HG02938 (cell line): Measurements from ENCODE around the gene LPIN1.
A peak's percentile ranks its signal among the peaks of the same experiment; 100 is the strongest.
"Not testable (repeated sequence)": the region's sequence is repeated elsewhere in the genome, so short reads cannot be mapped to it uniquely, and the experiment has no call there.

Experiments used
- ATAC-seq: cut with Tn5 transposase; IDR thresholded peaks from one replicate; pipeline ENCODE4 v1.9.1; 2021; ENCODE audit warnings: mild to moderate bottlenecking, moderate library complexity; ENCODE audit not compliant: unreplicated experiment

Gene LPIN1

GRCh38 chr2:11743846-11744553, 2.4 kb upstream of the LPIN1 start:
- ATAC-seq: peak; percentile 34

GRCh38 chr2:11744631-11745394, 1.6 kb upstream of the LPIN1 start:
- no peak for ATAC-seq

GRCh38 chr2:11745613-11746375, 638 bp upstream of the LPIN1 start:
- ATAC-seq: no peak

GRCh38 chr2:11746807-11747459, 501 bp downstream of the LPIN1 start:
- ATAC-seq: peak; percentile 5

- ATAC-seq: no peak
Observed at GRCh38 chr2:11748018-11748860, 1.8 kb downstream of the LPIN1 start.

- no peak for ATAC-seq
Observed at GRCh38 chr2:11748861-11749645, 2.6 kb downstream of the LPIN1 start.

GRCh38 chr2:11749646-11750349, 3.4 kb downstream of the LPIN1 start:
- no peak for ATAC-seq

- ATAC-seq: peak; percentile 41
Observed at GRCh38 chr2:11750422-11750821, 4.0 kb downstream of the LPIN1 start.

GRCh38 chr2:11750917-11751316, 4.5 kb downstream of the LPIN1 start:
- ATAC-seq: no peak

- ATAC-seq: no peak
Observed at GRCh38 chr2:11752906-11753305, 6.5 kb downstream of the LPIN1 start.

- ATAC-seq: peak; percentile 72
Observed at GRCh38 chr2:11753452-11753885, 7.0 kb downstream of the LPIN1 start.

GRCh38 chr2:11753886-11754699, 7.7 kb downstream of the LPIN1 start:
- ATAC-seq: peak; percentile 27

GRCh38 chr2:11754700-11755015, 8.2 kb downstream of the LPIN1 start:
- no peak for ATAC-seq

- no peak for ATAC-seq
Observed at GRCh38 chr2:11757101-11757500, 10.7 kb downstream of the LPIN1 start.

- no peak for ATAC-seq
Observed at GRCh38 chr2:11758187-11758586, 11.8 kb downstream of the LPIN1 start.

- ATAC-seq: no peak
Observed at GRCh38 chr2:11758647-11759046, 12.2 kb downstream of the LPIN1 start.

GRCh38 chr2:11759182-11759975, 12.9 kb downstream of the LPIN1 start:
- ATAC-seq: not testable (repeated sequence)
